Measurements from ENCODE around the gene DPH1.
A peak's percentile ranks its signal among the peaks of the same experiment; 100 is the strongest.

DPH1 gene

GRCh38 chr17:2028737-2029136 is 1.2 kb upstream of the DPH1 start:
- H3K4me3 ChIP-seq (ENCODE audit: low read length) = no peak overlapping the region
- DNase-seq (ENCODE audit: low read depth) = no peak
- TF ChIP-seq, protein P1, sequence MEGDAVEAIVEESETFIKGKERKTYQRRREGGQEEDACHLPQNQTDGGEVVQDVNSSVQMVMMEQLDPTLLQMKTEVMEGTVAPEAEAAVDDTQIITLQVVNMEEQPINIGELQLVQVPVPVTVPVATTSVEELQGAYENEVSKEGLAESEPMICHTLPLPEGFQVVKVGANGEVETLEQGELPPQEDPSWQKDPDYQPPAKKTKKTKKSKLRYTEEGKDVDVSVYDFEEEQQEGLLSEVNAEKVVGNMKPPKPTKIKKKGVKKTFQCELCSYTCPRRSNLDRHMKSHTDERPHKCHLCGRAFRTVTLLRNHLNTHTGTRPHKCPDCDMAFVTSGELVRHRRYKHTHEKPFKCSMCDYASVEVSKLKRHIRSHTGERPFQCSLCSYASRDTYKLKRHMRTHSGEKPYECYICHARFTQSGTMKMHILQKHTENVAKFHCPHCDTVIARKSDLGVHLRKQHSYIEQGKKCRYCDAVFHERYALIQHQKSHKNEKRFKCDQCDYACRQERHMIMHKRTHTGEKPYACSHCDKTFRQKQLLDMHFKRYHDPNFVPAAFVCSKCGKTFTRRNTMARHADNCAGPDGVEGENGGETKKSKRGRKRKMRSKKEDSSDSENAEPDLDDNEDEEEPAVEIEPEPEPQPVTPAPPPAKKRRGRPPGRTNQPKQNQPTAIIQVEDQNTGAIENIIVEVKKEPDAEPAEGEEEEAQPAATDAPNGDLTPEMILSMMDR (conservative IDR thresholded peaks at IDR 0.05; ENCODE audit: low read depth, low read length) = peak; percentile 5

GRCh38 chr17:2030779-2031163 is 818 bp downstream of the DPH1 start:
- TF ChIP-seq, protein P1 (conservative IDR thresholded peaks at IDR 0.05; ENCODE audit: low read depth, low read length) = peak; percentile 76
- no peak for DNase-seq (ENCODE audit: low read depth)
- peak overlapping the region; percentile 100 for H3K4me3 ChIP-seq (ENCODE audit: low read length)

DNA sequence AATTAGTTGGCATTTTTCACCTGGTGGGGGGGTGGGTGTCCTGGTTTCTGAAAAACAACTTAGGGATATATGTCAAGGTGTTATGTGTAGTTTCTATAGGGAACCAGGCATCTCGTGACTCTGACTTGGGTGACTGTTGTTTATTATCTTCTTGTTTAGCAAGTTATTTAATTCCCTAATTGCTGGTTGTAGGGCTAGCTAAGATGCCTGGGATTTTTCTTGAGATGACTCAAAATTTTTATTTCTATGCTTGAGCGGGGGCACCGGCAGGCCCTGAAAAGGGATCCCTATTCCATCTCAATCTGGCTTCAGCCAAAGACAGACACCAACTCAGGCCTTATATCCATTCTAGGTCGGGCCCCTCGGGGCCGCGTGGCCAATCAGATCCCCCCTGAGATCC is 3.2 kb downstream of the DPH1 start:
- DNase-seq (ENCODE audit: low read depth) = no peak
- TF ChIP-seq, protein P1 (conservative IDR thresholded peaks at IDR 0.05; ENCODE audit: low read depth, low read length) = no peak
- no peak overlapping the region for H3K4me3 ChIP-seq (ENCODE audit: low read length)

DNA sequence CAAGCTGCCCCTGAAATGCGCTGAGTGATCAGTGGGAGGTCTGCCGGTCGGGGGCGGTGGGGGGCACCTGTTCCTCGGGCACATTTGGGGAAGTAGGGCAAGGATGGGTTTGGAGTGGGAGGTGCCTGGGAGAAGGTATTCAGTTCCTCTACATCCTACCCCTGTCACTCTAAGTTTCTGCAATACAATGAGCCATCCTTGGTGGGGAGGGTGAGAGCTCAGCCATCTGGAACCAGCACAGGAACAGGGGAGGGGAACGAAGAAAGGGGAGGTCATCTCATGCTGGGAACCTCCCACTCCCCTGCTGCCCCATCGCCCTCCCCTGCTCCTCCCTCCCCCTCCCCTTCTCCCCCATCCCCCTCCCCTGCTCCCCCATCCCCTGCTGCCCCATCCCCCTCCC is 4.2 kb downstream of the DPH1 start:
- no peak overlapping the region for H3K4me3 ChIP-seq (ENCODE audit: low read length)
- DNase-seq (ENCODE audit: low read depth) = no peak
- TF ChIP-seq, protein P1 (conservative IDR thresholded peaks at IDR 0.05; ENCODE audit: low read depth, low read length) = no peak

GRCh38 chr17:2034806-2035540 is 5.0 kb downstream of the DPH1 start:
- DNase-seq (ENCODE audit: low read depth) = no peak
- TF ChIP-seq, protein P1 (conservative IDR thresholded peaks at IDR 0.05; ENCODE audit: low read depth, low read length) = no peak
- H3K4me3 ChIP-seq (ENCODE audit: low read length) = no peak overlapping the region

DNA sequence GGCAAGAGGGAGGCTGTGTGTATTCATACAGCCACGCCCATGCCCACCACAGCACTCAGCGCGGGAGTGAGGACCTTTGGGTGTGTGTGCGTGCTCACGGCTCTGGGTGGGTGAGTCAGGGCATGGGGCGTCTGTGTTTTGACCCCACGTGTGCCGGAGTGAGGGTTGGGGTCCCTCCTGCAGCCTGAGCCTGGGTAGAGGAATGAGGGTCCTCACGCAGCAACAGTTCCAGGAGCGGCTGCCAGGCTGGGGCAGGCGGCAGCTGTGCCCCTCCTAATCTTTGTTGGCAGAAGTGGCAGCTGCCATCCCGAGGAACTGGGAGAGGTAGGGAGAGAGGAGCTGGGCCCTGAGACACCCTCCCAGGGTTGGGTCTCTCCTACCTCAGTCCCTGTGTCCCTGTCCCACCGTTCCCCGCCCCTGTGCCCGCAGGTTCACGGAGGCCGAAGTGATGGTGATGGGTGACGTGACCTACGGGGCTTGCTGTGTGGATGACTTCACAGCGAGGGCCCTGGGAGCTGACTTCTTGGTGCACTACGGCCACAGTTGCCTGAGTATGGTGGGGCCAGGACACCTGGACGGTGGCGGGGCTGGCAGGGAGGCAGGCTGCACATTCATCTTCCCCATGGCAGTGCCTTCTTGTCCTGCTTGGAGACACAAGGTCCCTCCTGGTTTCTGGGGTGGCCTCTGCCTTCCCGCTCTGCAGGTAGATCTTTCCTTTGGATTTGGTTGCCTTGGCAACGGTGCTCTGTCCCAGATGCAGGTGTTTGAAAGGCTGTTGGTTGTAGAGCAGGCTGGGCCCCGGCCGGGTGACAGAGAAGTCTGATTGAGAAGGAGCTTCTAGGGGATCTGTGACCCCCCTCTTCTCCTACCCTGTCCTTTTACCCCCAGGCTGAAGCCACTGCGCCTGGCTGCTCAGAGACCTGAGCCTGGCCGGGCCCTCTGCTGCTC is 5.9 kb downstream of the DPH1 start:
- no peak for DNase-seq (ENCODE audit: low read depth)
- H3K4me3 ChIP-seq (ENCODE audit: low read length) = no peak overlapping the region
- TF ChIP-seq, protein P1 (conservative IDR thresholded peaks at IDR 0.05; ENCODE audit: low read depth, low read length) = no peak

Measured in retinal pigment epithelial cell (primary cell).